ENCODE data around the gene LGALS3BP.
A peak's percentile ranks its signal among the peaks of the same experiment; 100 is the strongest.

LGALS3BP gene

DNA sequence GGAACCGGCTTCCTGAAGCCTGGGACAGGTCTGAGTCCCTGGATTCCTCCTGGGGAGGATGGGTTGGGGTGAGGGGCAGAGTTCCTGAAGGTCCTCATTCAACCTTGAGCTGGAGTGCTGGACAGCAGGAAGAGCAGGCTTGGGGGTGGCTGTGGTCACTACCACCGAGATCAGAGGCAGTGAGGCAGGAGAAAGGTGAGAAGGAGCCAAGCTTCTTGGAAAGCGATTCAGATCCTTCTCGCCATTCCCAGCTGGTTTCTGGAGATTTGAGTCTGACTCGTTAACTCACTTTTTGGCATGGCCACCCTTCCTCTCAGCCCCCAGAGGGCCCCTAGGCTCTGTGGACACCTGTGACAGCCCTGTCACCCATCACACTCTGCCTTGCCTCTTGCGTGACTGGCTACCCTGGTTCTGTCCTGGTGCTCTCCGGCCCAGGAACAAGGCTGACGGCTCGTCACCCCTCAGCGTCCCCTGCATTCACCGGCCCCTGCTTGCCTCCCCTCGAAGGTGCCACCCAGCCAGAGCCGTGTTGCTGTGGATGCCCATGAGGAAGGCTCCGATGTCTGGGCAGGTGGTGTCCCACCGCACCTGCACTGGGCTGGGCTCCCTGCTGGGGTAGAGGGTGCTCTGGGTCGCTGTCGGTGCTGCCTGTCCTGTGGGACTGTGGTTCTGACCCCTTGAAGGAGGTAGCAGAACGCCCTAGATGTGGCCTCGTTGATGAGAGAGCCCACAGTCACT lies 44.9 kb downstream of the LGALS3BP start:
- no peak for DNase-seq

DNA sequence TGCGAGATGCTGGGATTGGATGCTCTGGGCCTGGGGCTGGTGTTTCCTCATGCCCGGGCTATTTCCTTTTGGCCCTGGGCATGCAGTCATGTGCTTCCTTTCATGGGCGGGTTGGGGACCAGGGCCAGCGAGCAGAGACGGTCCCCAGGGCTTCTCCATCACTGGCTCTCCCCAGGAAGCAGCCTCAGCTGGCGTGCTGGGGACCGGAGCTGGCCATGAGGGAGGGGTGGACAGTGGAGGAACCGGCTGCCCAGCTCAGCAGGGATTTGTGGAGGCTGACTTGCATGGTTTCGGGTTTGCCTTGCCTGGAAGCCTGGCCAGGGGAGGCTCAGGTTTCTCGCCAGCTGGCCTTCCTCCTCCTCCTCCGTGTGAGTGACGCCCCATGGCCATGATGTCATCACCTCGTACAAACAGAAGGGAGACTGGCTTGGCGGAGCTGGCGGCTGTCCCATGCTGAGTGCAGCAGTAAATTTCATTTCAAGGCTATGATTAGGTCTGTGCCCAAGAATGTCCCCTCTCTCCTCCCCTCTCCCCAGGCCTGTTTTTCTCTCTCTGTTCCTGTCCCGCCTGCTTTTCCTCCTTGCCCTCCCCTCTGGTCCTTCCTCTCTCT lies 45.7 kb downstream of the LGALS3BP start:
- DNase-seq: no peak

DNA sequence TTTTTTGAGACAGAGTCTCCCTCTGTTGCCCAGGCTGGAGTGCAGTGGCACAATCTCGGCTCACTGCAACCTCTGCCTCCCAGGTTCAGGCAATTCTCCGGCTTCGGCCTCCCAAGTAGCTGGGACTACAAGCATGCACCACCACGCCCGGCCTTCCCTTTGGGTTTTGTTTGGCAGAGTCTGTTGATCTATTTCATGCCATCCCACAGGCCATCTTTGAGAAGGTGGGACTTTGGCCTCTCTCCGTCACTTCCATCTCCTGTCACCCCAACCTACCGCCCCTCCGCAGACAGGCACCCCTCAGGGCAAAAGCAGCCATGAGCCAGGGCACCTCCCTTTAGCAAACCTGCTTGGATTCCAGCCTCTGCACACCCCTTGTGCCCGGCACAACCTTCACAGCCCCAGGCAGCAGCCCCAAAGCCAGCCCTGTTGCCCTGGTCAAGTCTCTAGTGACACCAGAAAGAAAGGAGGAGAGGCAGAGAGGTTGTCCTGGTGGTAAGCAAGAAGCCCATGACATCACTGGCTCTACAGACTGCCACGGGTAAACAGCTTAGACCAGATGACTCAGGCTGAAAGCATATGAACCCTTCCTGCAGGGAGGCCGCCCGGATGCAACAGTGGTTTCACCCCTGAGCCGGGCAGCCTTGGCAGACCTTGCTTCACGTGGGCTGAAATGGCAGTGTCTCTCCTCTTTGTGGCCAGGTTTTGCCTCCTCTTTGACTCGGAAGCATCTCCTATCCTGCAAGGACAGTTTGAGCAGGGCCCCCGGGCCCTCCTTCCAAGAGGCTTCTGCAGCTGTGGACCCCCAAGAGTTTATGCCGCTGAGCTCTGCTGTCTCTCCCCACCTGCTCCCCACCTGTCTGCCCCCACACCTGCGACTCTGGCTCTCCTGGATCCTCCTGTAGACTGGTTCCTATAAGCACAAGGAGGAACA lies 46.4 kb downstream of the LGALS3BP start:
- DNase-seq: no peak

DNA sequence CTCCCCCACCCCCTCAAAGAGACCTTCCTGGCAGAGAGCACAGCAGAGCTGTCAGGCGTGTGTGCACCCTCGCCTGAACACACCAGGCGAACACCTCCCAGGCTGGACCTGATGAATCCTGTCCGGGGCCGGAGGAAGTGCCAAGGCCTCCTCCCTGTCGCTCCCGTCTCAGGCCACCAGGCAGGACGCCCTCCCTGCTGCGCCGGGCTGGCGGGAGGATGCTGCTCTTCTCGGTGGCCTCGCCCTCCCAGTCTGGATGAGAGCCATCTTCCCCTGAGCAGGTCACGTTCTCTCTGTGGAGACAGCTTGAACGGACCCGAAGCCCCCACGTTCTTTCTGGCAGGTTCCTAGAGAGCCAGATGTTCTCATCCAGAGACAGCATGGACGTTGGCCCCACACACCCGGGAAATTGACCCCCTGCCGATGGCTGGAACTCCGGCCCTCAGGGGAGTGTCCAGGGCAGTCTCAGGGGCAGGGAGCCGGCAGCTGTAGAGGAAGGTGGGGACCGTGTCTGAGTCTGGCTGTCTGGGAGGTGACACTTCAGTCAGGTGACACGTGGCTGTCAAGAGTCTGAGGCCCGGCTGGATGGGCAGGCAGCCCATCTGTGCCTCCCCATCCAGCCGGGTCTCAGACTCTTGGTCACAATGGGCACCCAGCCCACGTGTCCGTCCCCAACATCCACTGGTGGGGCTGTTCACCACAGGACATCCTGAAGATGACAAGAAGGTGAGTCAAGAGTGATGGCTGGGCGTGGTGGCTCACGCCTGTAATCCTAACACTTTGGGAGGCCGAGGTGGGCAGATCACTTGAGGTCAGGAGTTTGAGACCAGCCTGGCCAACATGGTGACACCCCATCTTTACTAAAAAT lies 49.6 kb downstream of the LGALS3BP start:
- no peak for DNase-seq

DNA sequence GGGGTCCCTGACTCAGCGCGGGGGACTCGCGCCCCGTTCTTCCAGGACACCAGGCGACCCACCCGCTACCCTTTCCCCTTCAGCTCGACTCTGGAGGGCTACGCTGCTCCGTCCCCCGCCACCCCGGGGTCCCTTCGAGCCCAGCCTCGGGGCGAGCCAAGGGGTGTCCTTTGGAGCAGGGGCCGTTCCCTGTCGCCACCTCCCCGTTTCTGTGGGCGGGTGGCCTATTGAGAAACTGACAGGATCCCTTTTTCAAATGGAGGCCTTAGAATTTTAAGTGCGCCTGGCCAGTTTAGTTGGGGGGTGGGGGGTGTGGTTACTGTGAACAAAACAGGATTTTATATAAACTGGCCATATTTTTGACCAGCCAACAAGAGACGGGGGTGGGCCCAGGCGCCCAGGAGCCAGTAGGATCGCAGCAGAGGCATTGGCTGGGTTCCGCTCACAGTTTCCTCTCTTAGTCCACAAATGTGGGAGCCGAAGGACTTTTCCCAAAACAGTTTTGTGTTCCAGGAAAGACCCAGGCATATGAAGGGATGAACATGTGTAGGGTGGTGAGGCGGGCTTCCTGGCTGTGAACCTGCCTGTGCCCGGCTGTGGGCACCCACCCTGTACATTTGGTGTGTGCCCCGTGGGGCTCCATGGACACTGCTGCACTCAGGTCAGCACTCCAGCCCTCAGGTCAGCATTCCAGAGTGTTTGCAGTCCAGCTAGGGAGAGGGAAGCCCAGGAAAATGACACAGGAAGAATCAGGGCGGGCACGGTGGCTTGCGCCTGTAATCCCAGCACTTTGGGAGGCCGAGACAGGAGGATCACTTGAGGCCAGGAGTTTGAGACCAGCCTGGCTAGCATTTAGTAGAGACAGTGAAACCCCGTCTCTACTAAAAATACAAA lies 53.8 kb downstream of the LGALS3BP start:
- DNase-seq: no peak

DNA sequence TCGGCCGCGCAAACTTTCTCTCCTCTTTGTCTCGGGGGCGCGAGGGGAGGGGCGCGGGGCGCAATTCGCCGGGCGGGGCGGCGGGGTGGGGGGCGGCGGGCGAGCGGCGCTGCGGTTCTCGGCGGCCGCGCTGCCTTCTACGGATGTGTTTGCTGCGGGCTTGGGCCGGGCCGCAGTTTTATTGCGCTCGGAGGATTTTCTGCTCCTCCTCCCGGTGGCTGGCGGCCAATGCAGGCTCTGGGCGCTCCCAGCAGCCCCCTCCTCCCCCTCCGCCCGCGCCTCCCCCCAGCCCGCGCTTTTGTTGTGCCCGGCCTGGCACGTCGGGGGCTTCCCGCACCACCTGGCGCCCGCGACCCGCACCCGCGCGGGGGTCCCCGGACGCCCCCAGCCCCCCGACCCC lies 54.5 kb downstream of the LGALS3BP start, which contains the start of gene TIMP2:
TIMP2 (minus strand) TSS at position 154 of the 400 bp plus-strand sequence. CDS start 299 bp downstream, outside the sequence.
- peak; percentile 35 for DNase-seq

DNA sequence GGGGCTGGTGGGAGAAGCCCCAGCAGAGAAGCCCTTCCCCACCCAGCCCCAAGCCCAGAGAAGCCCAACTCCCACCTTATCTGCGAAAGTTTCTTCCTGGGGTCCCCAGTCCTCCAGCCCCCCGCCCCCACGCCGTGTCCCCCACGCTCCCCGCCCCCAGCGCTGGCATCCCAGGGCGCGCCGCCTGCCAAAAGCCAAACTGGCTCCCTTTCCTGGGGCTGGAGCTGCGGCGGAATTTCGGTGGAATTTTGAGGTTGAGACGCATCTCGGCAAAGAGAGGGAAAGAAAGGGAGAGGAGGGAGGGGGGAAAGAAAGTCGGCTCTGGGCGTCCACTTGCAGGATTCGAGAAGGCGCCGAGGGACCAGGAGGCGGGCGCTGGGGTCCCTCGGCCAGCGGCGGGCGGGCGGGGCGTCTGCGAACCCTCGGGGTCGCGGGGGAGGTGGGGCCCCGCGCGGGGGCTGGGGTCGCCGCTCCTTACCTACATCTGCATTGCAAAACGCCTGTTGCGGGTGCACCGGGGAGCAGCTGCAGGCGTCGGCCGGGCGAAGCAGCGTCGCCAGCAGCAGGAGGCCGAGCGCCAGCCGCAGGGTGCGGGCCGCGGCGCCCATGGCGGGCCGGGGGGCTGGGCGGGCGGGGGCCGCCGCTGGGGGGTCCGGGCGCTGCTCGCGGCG lies 55.1 kb downstream of the LGALS3BP start:
- no peak for DNase-seq

DNA sequence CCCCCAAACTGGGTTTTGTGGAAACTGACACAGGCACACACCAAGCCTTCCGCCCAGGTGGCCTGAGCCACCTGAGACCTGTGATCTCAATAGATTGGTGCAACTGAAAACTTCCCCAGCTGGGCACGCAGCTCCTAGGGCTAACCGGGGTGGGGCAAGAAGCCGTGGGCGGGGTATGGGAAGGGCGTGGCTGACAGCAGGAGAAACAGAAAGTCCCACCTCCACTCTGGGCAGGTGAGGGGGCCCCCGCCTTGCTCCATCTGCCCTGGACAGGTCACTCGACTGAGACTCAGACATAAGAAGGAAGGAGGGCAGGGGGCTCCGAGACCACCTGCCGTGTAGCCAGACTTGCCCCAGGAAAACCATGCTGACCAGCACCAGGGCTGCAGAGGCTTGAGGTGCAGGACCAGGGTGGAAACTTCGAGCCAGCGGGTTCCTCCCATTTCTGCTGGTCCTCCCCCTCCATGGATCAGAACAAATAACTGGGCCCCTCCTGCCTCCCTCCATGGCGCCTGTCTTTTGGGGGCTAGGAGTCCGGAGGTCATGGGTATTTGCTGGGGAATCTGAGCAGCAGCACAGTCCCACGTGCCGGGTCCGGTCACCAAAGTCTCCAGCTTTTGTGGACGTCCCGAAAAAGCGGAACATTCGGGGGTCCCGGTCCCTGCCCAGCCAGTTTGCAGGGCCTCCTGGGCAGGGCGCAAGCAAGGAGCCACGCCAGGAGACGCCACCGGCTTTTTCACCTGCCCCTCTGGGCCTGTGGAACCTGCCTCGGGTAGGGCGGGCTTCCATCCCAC lies 55.9 kb downstream of the LGALS3BP start:
- DNase-seq: no peak

DNA sequence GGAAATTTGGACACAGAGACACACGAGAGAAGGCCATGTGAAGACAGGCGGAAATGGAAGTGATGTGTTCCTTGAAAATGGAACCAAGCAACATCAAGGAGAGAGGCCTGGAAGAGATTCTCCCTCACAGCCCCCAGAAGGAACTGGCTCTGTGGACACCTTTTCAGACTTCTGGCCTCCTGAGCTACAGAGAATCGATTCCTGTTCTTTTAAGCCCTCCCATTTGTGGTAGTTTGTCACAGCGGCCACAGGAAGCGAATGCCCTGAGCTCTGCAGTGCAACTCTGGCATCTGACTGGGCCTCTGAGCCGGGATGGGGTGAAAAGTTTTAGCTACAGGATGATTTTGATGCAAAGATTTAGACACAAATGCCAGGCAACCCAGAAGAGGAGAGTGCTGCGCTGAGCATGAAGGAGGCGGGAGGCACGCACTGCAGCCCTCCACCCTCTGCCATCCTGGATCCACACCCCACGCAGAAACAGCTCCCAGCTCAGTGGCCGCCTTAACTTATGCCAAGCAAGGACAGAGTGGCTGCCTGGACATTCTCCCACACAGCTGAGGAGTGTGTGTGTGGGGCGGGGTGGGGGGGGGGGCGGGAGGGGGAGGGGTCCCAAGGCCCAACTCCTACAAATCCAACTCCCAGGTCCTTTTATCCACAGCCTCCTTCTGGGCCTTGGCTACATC lies 56.8 kb downstream of the LGALS3BP start:
- DNase-seq: no peak

DNA sequence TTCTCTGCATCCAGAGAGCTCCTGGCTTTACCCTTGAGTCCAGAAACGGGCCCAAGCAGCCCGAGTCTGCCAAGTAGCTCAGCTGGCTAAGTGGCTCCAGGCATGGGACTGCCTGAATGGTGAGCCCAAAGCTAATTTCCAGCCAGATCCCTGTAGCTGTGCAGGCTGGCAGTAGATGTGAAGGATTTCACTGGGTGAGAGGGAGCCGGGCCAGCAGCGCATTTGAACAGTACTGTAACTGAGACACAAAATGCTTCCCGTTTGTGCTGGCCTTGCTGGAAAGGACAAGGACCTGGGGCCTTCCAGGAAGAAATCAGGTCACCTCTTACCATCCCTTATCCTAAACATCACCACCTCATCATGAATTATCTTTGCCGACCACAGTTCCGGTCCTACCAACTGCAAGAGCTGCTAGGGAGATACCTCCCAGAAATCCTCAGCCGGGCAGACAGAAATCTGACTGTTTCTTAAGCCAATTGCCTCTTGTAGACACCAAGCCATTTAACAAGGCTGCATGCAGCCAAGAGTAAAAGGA lies 58.2 kb downstream of the LGALS3BP start:
- no peak for DNase-seq
